Trophoblast cell (in vitro differentiated cells and primary cell): ENCODE results near the gene IGF2R.

Source experiments
- DNase-seq, 2 donors: peaks; one replicate each; pipeline ENCODE4 v3.0.0-alpha.2; 2016
- H2AFZ ChIP-seq: 2 replicates; pipeline ENCODE4 v1.6.1; 2013; ENCODE audit warnings: low read length, moderate library complexity, mild to moderate bottlenecking; ENCODE audit not compliant: insufficient read depth, poor library complexity
- H2AK5ac ChIP-seq: 2 replicates; pipeline ENCODE4 v1.6.1; 2013; ENCODE audit warnings: mild to moderate bottlenecking, low read length
- H2BK120ac ChIP-seq: 2 replicates; pipeline ENCODE4 v1.6.1; 2013; ENCODE audit warnings: low read length, mild to moderate bottlenecking, moderate library complexity; ENCODE audit not compliant: insufficient read depth, poor library complexity
- H2BK12ac ChIP-seq: 2 replicates; pipeline ENCODE4 v1.6.1; 2013; ENCODE audit warnings: mild to moderate bottlenecking, low read length, moderate library complexity
- H2BK5ac ChIP-seq: 2 replicates; pipeline ENCODE4 v1.6.1; 2013; ENCODE audit warnings: low read length, low read depth, moderate library complexity, mild to moderate bottlenecking; ENCODE audit not compliant: poor library complexity
- H3K14ac ChIP-seq: 2 replicates; pipeline ENCODE4 v1.6.1; 2013; ENCODE audit warnings: mild to moderate bottlenecking, low read length
- H3K18ac ChIP-seq: 2 replicates; pipeline ENCODE4 v1.6.1; 2013; ENCODE audit warnings: mild to moderate bottlenecking, low read length
- H3K23ac ChIP-seq: 2 replicates; pipeline ENCODE4 v1.6.1; 2013; ENCODE audit warnings: low read length
- H3K27ac ChIP-seq: 2 replicates; pipeline ENCODE4 v1.5.1; 2013; ENCODE audit warnings: low read depth, mild to moderate bottlenecking, inconsistent platforms, low read length, moderate library complexity
- H3K27me3 ChIP-seq: 2 replicates; pipeline ENCODE4 v1.6.1; 2013; ENCODE audit warnings: inconsistent platforms, mild to moderate bottlenecking, low read length, moderate library complexity; ENCODE audit not compliant: insufficient read depth
- H3K36me3 ChIP-seq, 2 experiments: 1 replicate in 1 of 2; 2 replicates in 1 of 2; pipeline ENCODE4 v1.6.1; 2013; ENCODE audit warnings: low read length in 2 of 2, mild to moderate bottlenecking in 2 of 2, moderate library complexity in 1 of 2; ENCODE audit not compliant: insufficient read depth in 2 of 2, control insufficient read depth in 1 of 2
- H3K4ac ChIP-seq: 2 replicates; pipeline ENCODE4 v1.6.1; 2013; ENCODE audit warnings: low read depth, mild to moderate bottlenecking, low read length, moderate library complexity
- H3K4me1 ChIP-seq, 2 experiments: 1 replicate in 1 of 2; 2 replicates in 1 of 2; pipeline ENCODE4 v1.6.1; 2013; ENCODE audit warnings: low read length in 2 of 2, mild to moderate bottlenecking in 2 of 2, moderate library complexity in 1 of 2; ENCODE audit not compliant: insufficient read depth in 2 of 2, control insufficient read depth in 1 of 2
- H3K4me2 ChIP-seq: 2 replicates; pipeline ENCODE4 v1.6.1; 2013; ENCODE audit warnings: inconsistent platforms, mild to moderate bottlenecking, low read length, moderate library complexity
- H3K4me3 ChIP-seq: 2 replicates; pipeline ENCODE4 v1.5.1; 2013; ENCODE audit warnings: mild to moderate bottlenecking, low read depth, low read length, inconsistent platforms
- H3K79me1 ChIP-seq: one replicate; pipeline ENCODE4 v1.6.1; 2013; ENCODE audit warnings: low read length
- H3K79me2 ChIP-seq: 2 replicates; pipeline ENCODE4 v1.6.1; 2013; ENCODE audit warnings: low read length, mild to moderate bottlenecking; ENCODE audit not compliant: control insufficient read depth, insufficient read depth, poor library complexity
- H3K9ac ChIP-seq: 2 replicates; pipeline ENCODE4 v1.6.1; 2013; ENCODE audit warnings: mild to moderate bottlenecking, low read length
- H3K9me3 ChIP-seq: 2 replicates; pipeline ENCODE4 v1.6.1; 2013; ENCODE audit warnings: low read depth, mild to moderate bottlenecking, control low read depth, inconsistent platforms, low read length; ENCODE audit not compliant: insufficient read depth
- H4K12ac ChIP-seq: 2 replicates; pipeline ENCODE4 v1.6.1; 2013; ENCODE audit warnings: low read depth, mild to moderate bottlenecking, low read length, moderate library complexity
- H4K8ac ChIP-seq: 2 replicates; pipeline ENCODE4 v1.6.1; 2013; ENCODE audit warnings: low read depth, mild to moderate bottlenecking, low read length, moderate library complexity
- H4K91ac ChIP-seq: one replicate; pipeline ENCODE4 v1.6.1; 2013; ENCODE audit warnings: low read depth, mild to moderate bottlenecking, low read length, moderate library complexity
- WGBS: extraction: QIAGEN DNeasy Blood & Tissue Kit; methylation state at CpG from one replicate; pipeline ENCODE4 v1.1.7; 2013; ENCODE audit warnings: missing lambda C conversion rate; ENCODE audit not compliant: insufficient read length, insufficient coverage; ENCODE audit errors: extremely low coverage; 5-methylcytosine and 5-hydroxymethylcytosine counted together

IGF2R gene

DNA sequence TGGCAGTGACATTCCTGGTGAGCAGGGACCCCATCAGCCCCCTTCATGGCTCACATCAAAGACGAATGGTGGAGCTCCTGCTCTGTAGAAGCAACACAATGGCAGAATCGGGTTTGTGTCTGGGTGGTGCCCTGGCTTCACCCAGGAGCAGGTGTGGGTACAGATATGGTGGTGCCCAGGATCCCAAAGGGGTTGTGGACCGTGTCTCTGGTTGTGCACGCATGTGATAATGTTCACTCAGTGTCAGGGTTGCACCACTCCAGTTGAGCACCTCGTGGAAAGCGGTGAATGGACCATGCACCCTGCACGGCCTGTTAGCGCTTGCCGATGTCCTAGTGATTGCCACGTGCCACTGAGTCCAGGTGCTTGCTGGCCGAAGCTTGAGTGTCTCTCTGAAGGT lies 63.0 kb downstream of the IGF2R start:
- WGBS: no CpG with 5 or more reads among the region's 11 CpGs
- no peak overlapping the region for H3K4ac ChIP-seq
- H3K9me3 ChIP-seq: no peaks in the 10 kb centered on the region

DNA sequence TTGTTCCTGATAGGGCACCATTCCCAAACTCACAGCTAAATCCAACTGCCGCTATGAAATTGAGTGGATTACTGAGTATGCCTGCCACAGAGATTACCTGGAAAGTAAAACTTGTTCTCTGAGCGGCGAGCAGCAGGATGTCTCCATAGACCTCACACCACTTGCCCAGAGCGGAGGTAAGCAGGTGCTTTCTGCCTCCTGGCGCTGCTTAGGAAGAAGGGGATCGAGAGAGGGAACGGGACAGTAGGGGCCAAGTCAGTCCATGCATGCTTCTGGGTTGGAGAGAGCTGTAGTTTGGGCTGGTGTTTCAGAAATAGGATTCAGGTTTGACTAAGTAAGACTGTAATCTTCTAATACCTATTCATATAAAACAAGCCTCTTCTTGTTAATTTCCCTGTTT lies 63.7 kb downstream of the IGF2R start:
- Histone ChIP-seq H4K8ac (no peak overlapping the region), H4K91ac (no peak overlapping the region), H3K27me3 (no peaks in the 10 kb centered on the region), H3K18ac (no peak overlapping the region), H3K9me3 (no peaks in the 10 kb centered on the region), H4K12ac (no peak overlapping the region), H2BK12ac (no peak overlapping the region), H3K79me1 (no peaks in the 10 kb centered on the region), H3K14ac (no peak overlapping the region), H3K9ac (no peak overlapping the region), H3K27ac (no peak overlapping the region), H3K23ac (no peak overlapping the region), H3K4me1 (peaks cover 4 to 6% of the 10 kb centered on the region in 2 experiments), H3K4me3 (no peak overlapping the region), H3K36me3 (peaks cover 37 to 51% of the 10 kb centered on the region in 2 experiments), H2BK5ac (no peak overlapping the region), H3K79me2 (no peaks in the 10 kb centered on the region), H2AK5ac (no peak overlapping the region), H3K4ac (no peak overlapping the region), H2BK120ac (no peak overlapping the region), H3K4me2 (no peak overlapping the region), H2AFZ (no peak overlapping the region)
- DNase-seq: no peak
- whole genome bisulfite sequencing: no CpG with 5 or more reads among the region's 7 CpGs

More for the DNA sequence above, 63.0 kb downstream of the IGF2R start:
- H2AFZ ChIP-seq: no peak overlapping the region
- no peak overlapping the region for H4K8ac ChIP-seq
- no peak overlapping the region for H3K4me2 ChIP-seq
- DNase-seq: no peak
- H3K36me3 ChIP-seq: peaks cover 41 to 56% of the 10 kb centered on the region in 2 experiments
- no peak overlapping the region for H2BK5ac ChIP-seq
- no peaks in the 10 kb centered on the region for H3K27me3 ChIP-seq
- H3K4me1 ChIP-seq: peaks cover 4 to 6% of the 10 kb centered on the region in 2 experiments
- no peaks in the 10 kb centered on the region for H3K79me1 ChIP-seq
- no peak overlapping the region for H4K12ac ChIP-seq
- no peak overlapping the region for H3K9ac ChIP-seq
- H3K4me3 ChIP-seq: no peak overlapping the region
- H4K91ac ChIP-seq: no peak overlapping the region
- H3K23ac ChIP-seq: no peak overlapping the region
- H3K79me2 ChIP-seq: no peaks in the 10 kb centered on the region
- H2AK5ac ChIP-seq: no peak overlapping the region
- H3K14ac ChIP-seq: no peak overlapping the region
- no peak overlapping the region for H3K27ac ChIP-seq
- no peak overlapping the region for H2BK120ac ChIP-seq
- no peak overlapping the region for H3K18ac ChIP-seq
- no peak overlapping the region for H2BK12ac ChIP-seq

DNA sequence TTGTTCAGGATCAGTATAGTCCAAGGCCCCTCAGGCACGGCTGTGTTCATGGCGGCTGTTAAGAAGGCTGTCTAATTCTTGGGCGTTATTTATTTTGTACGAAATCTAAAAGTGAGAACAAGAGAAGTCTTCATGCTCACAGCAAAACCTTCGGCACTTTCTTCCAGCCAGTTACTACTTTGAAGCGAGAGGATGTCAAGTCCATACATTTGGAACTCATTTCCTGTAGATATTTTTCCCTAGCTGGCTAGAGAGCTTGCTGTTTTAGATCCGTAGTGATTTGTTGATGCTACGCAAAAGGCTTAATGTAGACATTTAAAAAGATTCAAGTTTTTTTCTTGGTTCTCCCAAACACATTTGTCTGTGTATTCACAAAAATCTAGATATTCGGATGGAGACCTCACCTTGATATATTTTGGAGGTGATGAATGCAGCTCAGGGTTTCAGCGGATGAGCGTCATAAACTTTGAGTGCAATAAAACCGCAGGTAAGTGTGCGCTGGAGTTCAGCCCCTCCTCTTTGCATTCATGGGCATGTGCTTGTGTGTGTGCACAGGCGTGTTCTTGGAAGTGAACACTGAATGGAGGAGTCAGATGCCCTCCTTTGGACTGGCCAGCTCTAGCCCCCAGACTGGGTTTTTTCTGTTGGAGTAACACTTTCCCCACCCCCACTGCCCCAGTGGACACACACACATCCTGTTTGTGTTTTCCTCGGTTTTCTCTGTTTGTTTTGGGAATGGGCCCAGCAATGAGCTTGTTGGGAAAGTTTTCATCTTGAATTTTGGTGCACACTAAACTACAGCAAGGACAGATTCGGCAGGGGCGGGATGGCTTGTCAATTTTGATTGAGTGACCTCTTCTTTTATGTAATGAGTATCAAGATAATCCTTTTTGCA lies 65.4 kb downstream of the IGF2R start:
- Histone ChIP-seq H3K14ac (no peak overlapping the region), H3K9me3 (no peaks in the 10 kb centered on the region), H3K9ac (no peak overlapping the region), H3K4ac (no peak overlapping the region), H3K79me1 (no peaks in the 10 kb centered on the region), H3K27ac (no peak overlapping the region), H4K12ac (no peak overlapping the region), H3K18ac (no peak overlapping the region), H2AFZ (no peak overlapping the region), H3K4me1 (peaks cover 2 to 6% of the 10 kb centered on the region in 2 experiments), H3K36me3 (peaks cover 36 to 49% of the 10 kb centered on the region in 2 experiments), H4K91ac (no peak overlapping the region), H2BK12ac (no peak overlapping the region), H3K23ac (no peak overlapping the region), H4K8ac (no peak overlapping the region), H3K79me2 (no peaks in the 10 kb centered on the region), H3K4me3 (no peak overlapping the region), H2AK5ac (no peak overlapping the region), H2BK120ac (no peak overlapping the region), H3K27me3 (no peaks in the 10 kb centered on the region), H3K4me2 (no peak overlapping the region), H2BK5ac (no peak overlapping the region)
- DNase-seq: no peak
- WGBS: no CpG with 5 or more reads among the region's 17 CpGs

DNA sequence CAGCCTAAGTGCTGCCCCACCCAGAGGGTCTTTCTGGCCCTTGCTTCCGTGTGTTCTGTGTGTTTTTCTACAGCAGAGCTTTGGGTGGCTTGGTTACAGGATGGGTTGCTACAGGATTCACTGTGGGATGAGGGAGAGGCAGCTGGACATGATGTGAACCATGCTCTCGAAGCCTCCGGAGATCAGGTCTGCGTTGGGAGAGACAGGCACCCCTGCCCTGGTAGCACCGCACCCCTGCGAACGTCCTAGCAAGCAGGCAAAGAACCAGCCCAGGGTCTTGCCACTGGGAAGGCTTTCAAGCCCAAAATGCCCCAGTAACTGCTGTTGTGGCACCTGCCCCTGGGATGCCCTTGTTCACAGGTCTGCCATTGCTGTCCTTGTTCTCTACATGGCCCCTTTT lies 66.4 kb downstream of the IGF2R start:
- Histone ChIP-seq H2AK5ac (no peak overlapping the region), H3K79me2 (no peaks in the 10 kb centered on the region), H3K27me3 (no peaks in the 10 kb centered on the region), H3K4me1 (peaks cover 0 to 2% of the 10 kb centered on the region in 2 experiments), H4K91ac (no peak overlapping the region), H3K9ac (no peak overlapping the region), H3K18ac (no peak overlapping the region), H4K8ac (no peak overlapping the region), H3K4ac (no peak overlapping the region), H2AFZ (no peak overlapping the region), H2BK5ac (no peak overlapping the region), H3K4me2 (no peak overlapping the region), H3K27ac (no peak overlapping the region), H2BK12ac (no peak overlapping the region), H4K12ac (no peak overlapping the region), H3K4me3 (no peak overlapping the region), H3K36me3 (peaks cover 37 to 56% of the 10 kb centered on the region in 2 experiments), H3K23ac (no peak overlapping the region), H3K14ac (no peak overlapping the region), H3K9me3 (no peaks in the 10 kb centered on the region), H2BK120ac (no peak overlapping the region), H3K79me1 (no peaks in the 10 kb centered on the region)
- no CpG with 5 or more reads among the region's 7 CpGs for WGBS
- no peak for DNase-seq
